ENCODE data around the gene ATF7IP. TPM values are rescaled to one million over a fixed set of nuclear protein-coding genes. Genes with fewer than 3 reads are reported as not detected.
"Not testable (repeated sequence)": the region's sequence is repeated elsewhere in the genome, so short reads cannot be mapped to it uniquely, and the experiment has no call there.

The ATF7IP gene, protein sequence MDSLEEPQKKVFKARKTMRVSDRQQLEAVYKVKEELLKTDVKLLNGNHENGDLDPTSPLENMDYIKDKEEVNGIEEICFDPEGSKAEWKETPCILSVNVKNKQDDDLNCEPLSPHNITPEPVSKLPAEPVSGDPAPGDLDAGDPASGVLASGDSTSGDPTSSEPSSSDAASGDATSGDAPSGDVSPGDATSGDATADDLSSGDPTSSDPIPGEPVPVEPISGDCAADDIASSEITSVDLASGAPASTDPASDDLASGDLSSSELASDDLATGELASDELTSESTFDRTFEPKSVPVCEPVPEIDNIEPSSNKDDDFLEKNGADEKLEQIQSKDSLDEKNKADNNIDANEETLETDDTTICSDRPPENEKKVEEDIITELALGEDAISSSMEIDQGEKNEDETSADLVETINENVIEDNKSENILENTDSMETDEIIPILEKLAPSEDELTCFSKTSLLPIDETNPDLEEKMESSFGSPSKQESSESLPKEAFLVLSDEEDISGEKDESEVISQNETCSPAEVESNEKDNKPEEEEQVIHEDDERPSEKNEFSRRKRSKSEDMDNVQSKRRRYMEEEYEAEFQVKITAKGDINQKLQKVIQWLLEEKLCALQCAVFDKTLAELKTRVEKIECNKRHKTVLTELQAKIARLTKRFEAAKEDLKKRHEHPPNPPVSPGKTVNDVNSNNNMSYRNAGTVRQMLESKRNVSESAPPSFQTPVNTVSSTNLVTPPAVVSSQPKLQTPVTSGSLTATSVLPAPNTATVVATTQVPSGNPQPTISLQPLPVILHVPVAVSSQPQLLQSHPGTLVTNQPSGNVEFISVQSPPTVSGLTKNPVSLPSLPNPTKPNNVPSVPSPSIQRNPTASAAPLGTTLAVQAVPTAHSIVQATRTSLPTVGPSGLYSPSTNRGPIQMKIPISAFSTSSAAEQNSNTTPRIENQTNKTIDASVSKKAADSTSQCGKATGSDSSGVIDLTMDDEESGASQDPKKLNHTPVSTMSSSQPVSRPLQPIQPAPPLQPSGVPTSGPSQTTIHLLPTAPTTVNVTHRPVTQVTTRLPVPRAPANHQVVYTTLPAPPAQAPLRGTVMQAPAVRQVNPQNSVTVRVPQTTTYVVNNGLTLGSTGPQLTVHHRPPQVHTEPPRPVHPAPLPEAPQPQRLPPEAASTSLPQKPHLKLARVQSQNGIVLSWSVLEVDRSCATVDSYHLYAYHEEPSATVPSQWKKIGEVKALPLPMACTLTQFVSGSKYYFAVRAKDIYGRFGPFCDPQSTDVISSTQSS
- polyA plus RNA-seq, result 100 to 1,000 TPM in 1 of 3 donors, 10 to 100 TPM in 2; 47.9 to 114 (median 84.9) TPM

DNA sequence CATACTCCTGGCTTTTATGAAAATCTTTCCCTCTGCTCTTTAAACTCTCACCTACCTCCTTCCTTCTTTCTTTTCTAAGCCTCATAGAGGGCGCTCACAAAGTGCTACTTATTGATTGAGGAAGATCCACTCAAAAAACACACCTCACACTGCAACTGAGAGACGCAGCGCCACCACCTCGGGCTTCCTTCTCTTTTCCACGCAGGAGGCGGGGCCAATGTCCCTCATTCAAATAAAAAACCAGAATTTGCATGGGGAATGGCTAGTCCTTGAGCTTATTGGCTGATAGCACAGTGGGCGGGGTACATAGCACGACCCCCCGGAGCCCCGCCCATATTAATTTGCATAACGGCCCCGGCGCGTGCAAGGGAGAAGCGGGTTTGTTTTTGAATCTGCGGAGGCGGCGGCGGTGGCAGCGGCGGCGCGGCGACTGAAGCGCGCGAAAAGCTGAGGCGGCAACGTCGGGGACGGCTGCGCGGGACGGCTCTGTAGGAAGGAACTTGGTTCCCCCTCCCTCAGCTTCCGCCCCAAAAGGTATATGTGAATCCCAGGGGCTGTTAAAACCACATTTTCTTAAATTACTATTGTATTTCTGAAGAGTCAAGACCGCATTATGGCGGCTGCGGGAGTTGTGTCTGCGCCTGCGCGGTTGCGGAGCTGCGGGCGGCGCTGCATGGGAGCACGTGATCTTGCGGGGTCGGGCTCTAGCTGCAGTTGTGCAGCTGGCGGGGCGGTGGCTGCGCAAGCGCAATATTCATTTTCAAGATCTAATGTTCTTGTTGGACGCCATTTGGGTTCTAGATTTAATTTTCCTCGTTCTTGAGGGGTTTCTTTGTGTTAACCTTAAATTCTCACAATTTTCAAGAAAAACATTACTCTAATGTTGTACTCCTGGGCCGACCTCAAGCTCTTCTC lies at the start of gene ATF7IP:
Gene ATF7IP (plus strand): TSS at position 389 of the 915 bp plus-strand sequence. CDS start 58,234 bp downstream, outside the sequence.
- Mint-ChIP-seq H3K27ac (peak within 1 kb of the TSS; percentile 96 to 99 (median 97)), H3K36me3 (peaks cover 0 to 12% (median 6%) of the 10 kb centered on the region in 3 donors), H3K4me3 (peak within 1 kb of the TSS; percentile 91 to 96 (median 93)), H3K27me3 (ENCODE audit: low read depth in 3 of 3) (peaks cover 9 to 18% (median 13%) of the 10 kb centered on the region in 3 donors), H3K9me3 (peaks cover 0 to 3% (median 0%) of the 10 kb centered on the region in 6 donors), H3K4me1 (peaks cover 50 to 65% of the 10 kb centered on the region in 2 donors)
- peak; percentile 96 to 97 (median 97) for DNase-seq

DNA sequence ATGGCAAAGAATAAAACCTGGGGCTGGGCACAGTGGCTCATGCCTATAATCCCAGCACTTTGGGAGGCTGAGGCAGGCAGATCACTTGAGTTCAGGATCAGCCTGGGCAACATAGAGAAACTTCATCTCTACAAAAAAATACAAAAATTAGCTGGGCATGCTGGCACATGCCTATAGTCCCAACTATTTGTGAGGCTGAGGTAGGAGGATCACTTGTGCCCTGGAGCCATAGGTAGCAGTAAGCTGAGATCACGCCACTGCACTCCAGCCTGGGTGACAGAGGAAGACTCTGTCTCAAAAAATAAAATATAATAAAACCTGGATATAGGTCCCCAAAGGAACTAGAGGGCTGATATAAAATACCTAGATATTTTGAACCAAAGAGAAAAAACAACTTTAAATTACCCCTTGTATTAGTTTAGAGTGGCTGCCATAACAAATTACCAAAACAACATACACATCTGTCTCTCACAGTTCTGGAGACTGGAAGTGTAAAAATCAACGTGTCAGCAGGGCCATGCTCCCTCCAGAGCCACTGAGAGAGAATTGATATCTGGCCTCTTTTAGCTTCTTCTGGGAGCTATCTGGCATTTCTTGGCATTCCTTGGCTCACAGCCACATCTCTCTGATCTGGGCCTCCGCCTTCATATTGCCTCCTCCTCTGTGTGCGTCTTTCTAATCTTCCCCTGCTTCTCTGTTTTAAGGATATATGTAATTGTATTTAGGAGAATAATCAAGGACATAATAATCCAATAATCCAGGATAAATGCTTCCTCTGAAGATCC lies 47.9 kb upstream of the ATF7IP start:
- H3K27ac Mint-ChIP-seq, result no peak overlapping the region
- DNase-seq, result no peak

DNA sequence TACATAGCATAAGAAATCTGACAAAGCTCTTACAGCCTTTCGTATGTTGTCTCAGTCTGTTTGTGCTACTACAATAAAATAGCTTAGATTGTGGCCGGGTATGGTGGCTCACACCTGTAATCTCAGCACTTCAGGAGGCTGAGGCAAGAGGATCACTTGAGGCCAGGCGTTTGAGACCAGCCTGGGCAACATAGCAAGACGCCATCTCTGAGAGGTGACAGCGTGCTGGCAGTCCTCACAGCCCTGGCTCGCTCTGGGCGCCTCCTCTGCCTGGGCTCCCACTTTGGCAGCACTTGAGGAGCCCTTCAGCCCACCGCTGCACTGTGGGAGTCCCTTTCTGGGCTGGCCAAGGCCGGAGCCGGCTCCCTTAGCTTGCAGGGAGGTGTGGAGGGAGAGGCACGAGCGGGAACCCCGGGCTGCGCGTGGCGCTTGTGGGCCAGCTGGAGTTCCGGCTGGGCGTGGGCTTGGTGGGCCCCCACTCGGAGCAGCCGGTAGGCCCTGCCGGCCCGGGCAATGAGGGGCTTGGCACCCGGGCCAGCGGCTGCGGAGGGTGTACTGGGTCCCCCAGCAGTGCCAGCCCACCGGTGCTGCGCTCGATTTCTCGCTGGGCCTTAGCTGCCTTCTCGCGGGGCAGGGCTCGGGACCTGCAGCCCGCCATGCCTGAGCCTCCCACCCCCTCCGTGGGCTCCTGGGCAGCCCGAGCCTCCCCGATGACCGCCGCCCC lies 45.6 kb upstream of the ATF7IP start:
- not testable (repeated sequence) for H3K27me3 Mint-ChIP-seq (ENCODE audit: low read depth in 3 of 3); DNase-seq; H3K4me1 Mint-ChIP-seq; H3K27ac Mint-ChIP-seq; H3K36me3 Mint-ChIP-seq; H3K4me3 Mint-ChIP-seq; H3K9me3 Mint-ChIP-seq

More for the DNA sequence above, 47.9 kb upstream of the ATF7IP start:
- Mint-ChIP-seq H3K27me3 (ENCODE audit: low read depth in 3 of 3) (peaks cover 0 to 2% (median 0%) of the 10 kb centered on the region in 3 donors), H3K4me1 (no peaks in the 10 kb centered on the region), H3K9me3 (no peaks in the 10 kb centered on the region), H3K4me3 (no peak overlapping the region), H3K36me3 (no peaks in the 10 kb centered on the region)

DNA sequence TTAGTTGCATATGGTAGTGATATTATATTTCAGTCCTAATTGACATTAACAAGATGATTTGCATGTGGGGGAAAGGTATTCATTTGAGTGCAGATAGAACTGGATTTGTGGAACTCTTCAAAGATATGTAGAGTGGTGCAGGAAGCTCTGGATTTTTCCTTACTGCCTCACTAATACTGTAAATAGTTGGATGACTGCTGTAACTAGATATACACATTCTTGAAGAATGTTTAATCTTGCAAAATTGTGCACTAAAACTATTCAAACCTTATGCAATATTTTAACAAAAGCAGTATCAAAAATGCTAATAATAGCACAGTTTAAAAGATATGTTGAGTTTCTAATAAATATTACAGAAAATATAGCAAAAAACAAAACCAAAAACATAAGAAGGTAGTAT lies 43.1 kb upstream of the ATF7IP start:
- Mint-ChIP-seq H3K9me3 (no peaks in the 10 kb centered on the region), H3K27ac (no peak overlapping the region), H3K27me3 (ENCODE audit: low read depth in 3 of 3) (peaks cover 0 to 1% (median 0%) of the 10 kb centered on the region in 3 donors), H3K36me3 (no peaks in the 10 kb centered on the region), H3K4me3 (no peak overlapping the region), H3K4me1 (no peaks in the 10 kb centered on the region)
- DNase-seq, result no peak

DNA sequence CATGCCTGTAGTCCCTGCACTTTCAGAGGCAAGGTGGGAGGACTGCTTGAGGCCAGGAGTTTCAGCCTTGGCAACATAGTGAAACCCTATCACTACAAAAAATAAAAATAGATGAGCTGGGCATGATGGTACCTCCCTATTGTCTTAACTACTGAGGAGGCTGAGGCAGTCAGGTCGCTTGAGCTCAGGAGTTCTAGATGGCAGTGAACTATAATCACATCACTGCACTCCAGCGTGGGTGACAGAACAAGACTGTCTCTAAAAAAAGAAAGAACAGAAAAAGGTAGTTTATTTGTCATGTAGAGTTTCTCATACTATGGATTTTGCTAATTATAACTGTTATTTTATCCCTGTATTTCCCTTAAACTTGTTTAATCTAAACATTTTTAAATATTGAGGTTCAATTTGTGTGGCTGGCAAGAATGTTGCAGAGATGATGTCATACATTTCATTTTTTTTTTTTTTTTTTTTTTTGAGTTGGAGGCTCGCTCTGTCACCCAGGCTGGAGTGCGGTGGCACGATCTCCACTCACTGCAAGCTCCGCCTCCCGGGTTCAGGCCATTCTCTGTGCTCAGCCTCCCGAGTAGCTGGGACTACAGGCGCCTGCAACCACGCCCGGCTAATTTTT lies 39.7 kb upstream of the ATF7IP start:
- H3K9me3 Mint-ChIP-seq, result no peaks in the 10 kb centered on the region
- H3K4me1 Mint-ChIP-seq, result no peaks in the 10 kb centered on the region
- H3K27ac Mint-ChIP-seq, result no peak overlapping the region

DNA sequence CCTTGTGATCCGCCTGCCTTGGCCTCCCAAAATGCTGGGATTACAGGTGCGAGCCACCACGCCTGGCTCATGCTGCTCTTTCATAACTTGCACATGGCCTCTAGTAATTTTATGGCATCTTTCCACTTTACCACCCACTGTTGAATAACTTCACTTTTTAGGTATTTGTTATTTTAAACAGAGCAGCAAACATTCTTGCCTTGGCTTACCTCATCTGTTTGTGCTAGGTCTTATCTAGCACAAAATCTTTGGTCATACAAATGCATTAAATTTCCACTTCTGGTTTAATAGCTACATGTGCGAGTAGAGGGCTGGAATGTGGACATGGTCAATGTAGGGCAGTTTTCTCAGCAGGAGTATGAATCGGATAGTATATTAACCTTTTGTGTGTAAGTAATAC lies 38.8 kb upstream of the ATF7IP start:
- Mint-ChIP-seq H3K4me1 (no peaks in the 10 kb centered on the region), H3K4me3 (no peak overlapping the region), H3K36me3 (peaks cover 0 to under 1% (median under 1%) of the 10 kb centered on the region in 3 donors), H3K27ac (no peak overlapping the region), H3K27me3 (ENCODE audit: low read depth in 3 of 3) (peaks cover 0 to 1% (median 0%) of the 10 kb centered on the region in 3 donors), H3K9me3 (peaks cover 0 to 1% (median under 1%) of the 10 kb centered on the region in 6 donors)
- no peak for DNase-seq

More for the DNA sequence above, 39.7 kb upstream of the ATF7IP start:
- no peak overlapping the region for H3K4me3 Mint-ChIP-seq
- H3K36me3 Mint-ChIP-seq, result no peaks in the 10 kb centered on the region
- no peak for DNase-seq
- H3K27me3 Mint-ChIP-seq (ENCODE audit: low read depth in 3 of 3), result peaks cover 0 to 1% (median 0%) of the 10 kb centered on the region in 3 donors

DNA sequence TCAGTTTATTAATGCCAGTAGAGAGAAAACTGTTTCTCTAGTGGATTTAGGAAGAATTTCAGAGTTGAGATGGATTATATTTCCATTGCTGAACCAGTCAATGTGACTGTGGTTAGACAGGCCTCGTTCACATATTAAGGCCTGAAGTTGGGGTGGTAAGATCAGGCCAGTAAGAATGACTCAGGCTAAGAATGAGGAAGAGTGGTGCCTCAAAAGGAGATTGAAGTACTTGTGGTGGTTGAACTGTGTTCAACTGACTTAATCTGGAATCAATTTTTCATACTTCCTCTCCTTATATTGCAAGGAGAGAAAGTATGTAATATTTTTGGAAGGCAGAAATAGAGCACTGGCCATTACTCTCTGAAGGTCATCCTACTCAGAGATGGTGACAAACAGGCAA lies 37.8 kb upstream of the ATF7IP start:
- peaks cover 2 to 10% (median 4%) of the 10 kb centered on the region in 6 donors for H3K9me3 Mint-ChIP-seq
- H3K36me3 Mint-ChIP-seq, result peaks cover 0 to 8% (median 7%) of the 10 kb centered on the region in 3 donors
- peak overlapping the region in 3 of 6 donors; percentile 20 to 51 (median 44) for H3K27ac Mint-ChIP-seq
- H3K4me3 Mint-ChIP-seq, result no peak overlapping the region
- H3K4me1 Mint-ChIP-seq, result no peaks in the 10 kb centered on the region
- no peak for DNase-seq
- H3K27me3 Mint-ChIP-seq (ENCODE audit: low read depth in 3 of 3), result no peaks in the 10 kb centered on the region

DNA sequence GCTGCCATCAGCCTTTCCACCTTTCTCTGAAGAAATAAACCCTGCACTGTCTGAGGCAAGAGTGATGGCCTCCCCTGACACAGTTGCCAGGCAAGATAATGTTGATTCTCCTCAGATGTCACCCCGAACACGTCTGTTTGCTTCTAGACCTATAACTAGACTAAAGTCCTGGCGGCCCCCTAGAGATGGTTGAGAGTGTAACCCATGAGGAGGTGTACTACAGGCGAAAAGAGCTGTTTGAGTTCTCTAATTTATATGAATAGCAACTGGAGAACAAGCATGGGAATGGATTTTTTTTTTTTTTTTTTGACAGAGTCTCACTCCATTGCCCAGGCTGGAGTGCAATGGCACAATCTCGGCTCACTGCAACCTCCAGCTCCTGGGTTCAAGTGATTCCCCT lies 33.0 kb upstream of the ATF7IP start:
- Mint-ChIP-seq H3K27me3 (ENCODE audit: low read depth in 3 of 3) (no peaks in the 10 kb centered on the region), H3K4me3 (no peak overlapping the region), H3K9me3 (peaks cover 2 to 19% (median 8%) of the 10 kb centered on the region in 6 donors), H3K36me3 (peaks cover 0 to 15% (median 8%) of the 10 kb centered on the region in 3 donors), H3K4me1 (no peaks in the 10 kb centered on the region), H3K27ac (no peak overlapping the region)
- DNase-seq, result no peak

DNA sequence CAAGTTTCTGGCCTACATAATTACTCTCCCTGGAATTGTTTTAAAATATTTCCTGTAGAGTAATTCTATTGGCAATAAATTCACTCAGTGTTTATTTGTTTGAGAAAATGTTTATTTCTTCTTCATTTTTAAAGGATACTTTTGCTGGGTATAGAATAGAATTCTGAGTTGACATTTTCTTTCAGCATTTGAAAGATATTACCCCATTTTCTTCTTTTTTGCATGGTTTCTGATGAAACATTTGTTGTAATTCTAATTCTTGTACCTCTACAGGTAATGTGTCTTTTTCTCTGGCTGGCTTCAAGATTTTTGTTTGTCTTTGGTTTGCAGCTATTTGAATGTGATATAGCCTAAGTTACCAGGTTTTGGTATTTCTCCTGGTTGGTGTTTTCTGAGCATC lies 25.1 kb upstream of the ATF7IP start:
- H3K4me1 Mint-ChIP-seq, result no peaks in the 10 kb centered on the region
- DNase-seq, result no peak
- peaks cover 8 to 23% (median 19%) of the 10 kb centered on the region in 6 donors for H3K9me3 Mint-ChIP-seq
- H3K36me3 Mint-ChIP-seq, result peaks cover 10 to 16% (median 10%) of the 10 kb centered on the region in 3 donors
- no peak overlapping the region for H3K27ac Mint-ChIP-seq
- H3K27me3 Mint-ChIP-seq (ENCODE audit: low read depth in 3 of 3), result peaks cover 0 to 3% (median 1%) of the 10 kb centered on the region in 3 donors
- H3K4me3 Mint-ChIP-seq, result no peak overlapping the region

DNA sequence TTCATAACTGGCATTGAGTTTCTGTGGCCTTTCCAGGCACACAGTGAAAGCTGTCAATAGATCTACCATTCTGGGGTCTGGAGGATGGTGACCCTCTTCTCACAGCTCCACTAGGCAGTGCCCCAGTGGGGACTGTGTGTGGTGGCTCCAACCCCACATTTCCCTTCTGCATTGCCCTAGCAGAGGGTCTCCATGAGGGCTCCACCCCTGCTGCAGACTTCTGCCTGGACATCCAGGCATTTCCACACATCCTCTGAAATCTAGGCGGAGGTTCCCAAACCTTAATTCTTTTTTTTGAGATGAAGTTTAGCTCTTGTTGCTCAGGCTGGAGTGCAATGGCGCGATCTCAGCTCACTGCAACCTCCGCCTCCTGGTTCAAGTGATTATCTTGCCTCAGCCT lies 14.0 kb upstream of the ATF7IP start:
- peaks cover 0 to 29% (median 8%) of the 10 kb centered on the region in 3 donors for H3K36me3 Mint-ChIP-seq
- DNase-seq; H3K27me3 Mint-ChIP-seq (ENCODE audit: low read depth in 3 of 3); H3K27ac Mint-ChIP-seq; H3K4me3 Mint-ChIP-seq; H3K4me1 Mint-ChIP-seq: not testable (repeated sequence)
- H3K9me3 Mint-ChIP-seq, result peaks cover 9 to 29% (median 15%) of the 10 kb centered on the region in 6 donors

DNA sequence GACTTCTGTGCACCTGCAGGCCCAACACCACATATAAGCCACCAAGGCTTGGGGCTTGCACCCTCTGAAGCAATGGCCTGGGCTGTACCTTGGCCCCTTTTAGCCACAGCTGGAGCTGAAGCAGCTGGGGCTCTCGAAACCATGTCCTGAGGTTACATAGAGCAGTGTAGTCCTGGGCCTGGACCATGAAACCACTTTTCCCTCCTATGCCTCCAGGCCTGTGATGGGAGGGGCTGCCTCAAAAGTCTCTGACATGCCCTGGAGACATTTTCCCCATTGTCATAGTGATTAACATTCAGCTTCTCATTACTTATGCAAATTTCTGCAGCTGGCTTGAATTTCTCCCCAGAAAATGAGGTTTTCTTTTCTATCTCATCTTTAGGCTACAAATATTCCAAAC lies 13.4 kb upstream of the ATF7IP start:
- peaks cover 0 to 29% (median 8%) of the 10 kb centered on the region in 3 donors for H3K36me3 Mint-ChIP-seq
- not testable (repeated sequence) for H3K4me1 Mint-ChIP-seq; DNase-seq; H3K4me3 Mint-ChIP-seq; H3K27me3 Mint-ChIP-seq (ENCODE audit: low read depth in 3 of 3); H3K27ac Mint-ChIP-seq
- peaks cover 9 to 29% (median 15%) of the 10 kb centered on the region in 6 donors for H3K9me3 Mint-ChIP-seq
